H1 (cell line): ENCODE results near the gene RAET1L. TPM values are rescaled to one million over a fixed set of nuclear protein-coding genes. Genes with fewer than 3 reads are reported as not detected.
A peak's percentile ranks its signal among the peaks of the same experiment; 100 is the strongest.

Source experiments
- ASH2L ChIP-seq: fragments of 200-600, 300-600 bp; sonication (generic); IDR thresholded peaks from one replicate; pipeline ENCODE4 v1.7.1; 2017; ENCODE audit warnings: low read length
- EGR1 ChIP-seq: IDR thresholded peaks from 2 replicates; pipeline ENCODE4 v1.6.1; 2011; ENCODE audit warnings: low read depth, low read length, borderline replicate concordance
- GTF2F1 ChIP-seq: IDR thresholded peaks from 2 replicates; pipeline ENCODE4 v1.6.1; 2012; ENCODE audit warnings: low read depth, low read length, improper control_type of control experiment, borderline replicate concordance
- MAX ChIP-seq: IDR thresholded peaks from 2 replicates; pipeline ENCODE4 v1.6.1; 2012; ENCODE audit warnings: inconsistent platforms
- TCF12 ChIP-seq: IDR thresholded peaks from 2 replicates; pipeline ENCODE4 v1.6.1; 2011; ENCODE audit warnings: low read depth, mild to moderate bottlenecking, low read length
- polyA plus RNA-seq, 7 experiments: library from polyadenylated mRNA; depleted of rRNA in 3 of 7; stranded (reverse) in 5 of 7; unstranded in 2 of 7; fragments of >200 nt in 5 of 7; fragments of 200-250 nt in 2 of 7; gene quantifications; 1 replicate in 5 of 7; 2 replicates in 1 of 7; 4 replicates in 1 of 7; pipeline versions ENCODE4 v1.2.1 to v1.2.3, GENCODE V29; 2011 to 2013; ENCODE audit warnings: missing spikeins in 2 of 7, mixed read lengths in 2 of 7
- total RNA-seq: library from RNA; stranded (reverse); fragmentation: NEBNext Ultra II Directional; extraction: Animal tissue kit (Norgen Biotek cat#: 25700); gene quantifications from 2 replicates; pipeline ENCODE4 v1.2.1, GENCODE V29; 2021

The RAET1L gene
- total and polyA plus RNA-seq, 2 of the 8 experiments (the other 6 are each of a cell fraction or from before 2014, with no cell fraction given) = not detected

- peak; percentile 29 for TF ChIP-seq ASH2L
- peak; percentile 98 for TF ChIP-seq EGR1
- TF ChIP-seq TCF12 = peak; percentile 84
- no peak for TF ChIP-seq GTF2F1
- TF ChIP-seq MAX = peak; percentile 70
These were observed 36.6 kb downstream of the RAET1L start (continued) for GRCh38 chr6:149988550-149989346.
